Left lung (tissue), 10 donors: ENCODE results near the gene ERP27. TPM values are rescaled to one million over a fixed set of nuclear protein-coding genes. Genes with fewer than 3 reads are reported as not detected.

Experiments
- ATAC-seq: fragments of 200-7000 bp; cut with Tn5 transposase; one replicate; pipeline ENCODE4 v1.9.1; 2020; ENCODE audit warnings: moderate library complexity
- DNase-seq, 4 donors: peaks; one replicate each; pipeline ENCODE4 v3.0.0-alpha.2; 2013 to 2020
- H3K27ac ChIP-seq, 2 donors: fragments of 200-600 bp; sonication (generic) in 1 of 2; one replicate each; pipeline versions ENCODE4 v1.5.0 to v1.8.0; 2020 to 2021
- H3K27me3 ChIP-seq, 2 donors: fragments of 200-600 bp; sonication (generic) in 1 of 2; one replicate each; pipeline versions ENCODE4 v1.5.0 to v1.8.0; 2020 to 2021
- H3K36me3 ChIP-seq, 2 donors: fragments of 200-600 bp; sonication (generic) in 1 of 2; one replicate each; pipeline versions ENCODE4 v1.5.0 to v1.8.0; 2020 to 2021
- H3K4me1 ChIP-seq, 2 donors: fragments of 200-600 bp; one replicate each; pipeline ENCODE4 v1.8.0; 2021
- H3K4me3 ChIP-seq, 2 donors: fragments of 200-600 bp; sonication (generic) in 1 of 2; one replicate each; pipeline versions ENCODE4 v1.5.0 to v1.8.0; 2020 to 2021; ENCODE audit warnings: mild to moderate bottlenecking in 1 of 2
- H3K9me3 ChIP-seq, 2 donors: fragments of 200-600 bp; sonication (generic) in 1 of 2; one replicate each; pipeline versions ENCODE4 v1.5.0 to v1.8.0; 2020 to 2021
- intact Hi-C, 2 donors: fragments of 100-400 bp; cut with DNase I; formaldehyde crosslinking; loops; one replicate each; pipeline versions ENCODE4 v1.11.2 to v1.14.2; 2022
- polyA plus RNA-seq, 6 donors: library from polyadenylated mRNA; unstranded; fragments of 120-200 nt; gene quantifications; one replicate each; pipeline ENCODE4 v1.2.1, GENCODE V29; 2013; ENCODE audit not compliant: insufficient read length in 6 of 6
- total RNA-seq, 2 donors: library from RNA; stranded (reverse); fragmentation: NEBNext Ultra II Directional; extraction: Animal tissue kit (Norgen Biotek cat#: 25700); gene quantifications; one replicate each; pipeline ENCODE4 v1.2.1, GENCODE V29; 2021
- TF ChIP-seq, protein P1 (sequence below), 2 donors: fragments of 200-600 bp; sonication (generic) in 1 of 2; IDR thresholded peaks; one replicate each; pipeline versions ENCODE4 v1.5.0 to v1.8.0; 2021; ENCODE audit warnings: antibody characterized with exemption in 2 of 2
- donor health status: DM: no; HTN: yes; CAD: no.
- donor health status: DM: no; HTN: no; CAD: no.

ERP27 gene
- total and polyA plus RNA-seq, 8 donors: 3.0 to 16.2 (median 8.4) TPM

DNA sequence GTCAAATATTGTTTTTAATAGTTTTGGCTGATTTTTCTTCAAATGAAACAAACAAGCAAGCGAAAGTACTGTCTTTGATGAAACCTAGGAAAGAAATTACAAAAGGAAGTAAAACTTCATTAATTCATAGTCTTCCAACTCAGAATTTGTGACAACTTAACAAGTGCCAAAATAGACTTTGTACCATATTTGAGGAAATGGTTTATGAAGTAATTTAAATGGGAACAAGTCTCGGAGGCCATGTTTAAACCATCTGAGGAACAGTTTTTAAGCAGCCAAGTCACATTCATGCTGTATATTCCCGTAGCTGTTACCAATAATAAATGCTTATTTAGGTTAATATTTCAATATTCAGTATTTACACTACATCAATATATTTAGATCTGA, 23.8 kb upstream of the ERP27 start:
- peak overlapping the region in 1 of 2 donors; percentile 53 for H3K4me3 ChIP-seq
- peaks cover 3 to 75% of the 10 kb centered on the region in 2 donors for H3K4me1 ChIP-seq
- intact Hi-C loops: no loop called here
- no peaks in the 10 kb centered on the region for H3K36me3 ChIP-seq
- no peaks in the 10 kb centered on the region for H3K27me3 ChIP-seq
- no peak for DNase-seq
- TF ChIP-seq, protein P1, sequence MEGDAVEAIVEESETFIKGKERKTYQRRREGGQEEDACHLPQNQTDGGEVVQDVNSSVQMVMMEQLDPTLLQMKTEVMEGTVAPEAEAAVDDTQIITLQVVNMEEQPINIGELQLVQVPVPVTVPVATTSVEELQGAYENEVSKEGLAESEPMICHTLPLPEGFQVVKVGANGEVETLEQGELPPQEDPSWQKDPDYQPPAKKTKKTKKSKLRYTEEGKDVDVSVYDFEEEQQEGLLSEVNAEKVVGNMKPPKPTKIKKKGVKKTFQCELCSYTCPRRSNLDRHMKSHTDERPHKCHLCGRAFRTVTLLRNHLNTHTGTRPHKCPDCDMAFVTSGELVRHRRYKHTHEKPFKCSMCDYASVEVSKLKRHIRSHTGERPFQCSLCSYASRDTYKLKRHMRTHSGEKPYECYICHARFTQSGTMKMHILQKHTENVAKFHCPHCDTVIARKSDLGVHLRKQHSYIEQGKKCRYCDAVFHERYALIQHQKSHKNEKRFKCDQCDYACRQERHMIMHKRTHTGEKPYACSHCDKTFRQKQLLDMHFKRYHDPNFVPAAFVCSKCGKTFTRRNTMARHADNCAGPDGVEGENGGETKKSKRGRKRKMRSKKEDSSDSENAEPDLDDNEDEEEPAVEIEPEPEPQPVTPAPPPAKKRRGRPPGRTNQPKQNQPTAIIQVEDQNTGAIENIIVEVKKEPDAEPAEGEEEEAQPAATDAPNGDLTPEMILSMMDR (IDR thresholded peaks at IDR 0.05): no peak
- H3K27ac ChIP-seq: peak overlapping the region; percentile 86 to 98
- ATAC-seq: no peak
- no peaks in the 10 kb centered on the region for H3K9me3 ChIP-seq

DNA sequence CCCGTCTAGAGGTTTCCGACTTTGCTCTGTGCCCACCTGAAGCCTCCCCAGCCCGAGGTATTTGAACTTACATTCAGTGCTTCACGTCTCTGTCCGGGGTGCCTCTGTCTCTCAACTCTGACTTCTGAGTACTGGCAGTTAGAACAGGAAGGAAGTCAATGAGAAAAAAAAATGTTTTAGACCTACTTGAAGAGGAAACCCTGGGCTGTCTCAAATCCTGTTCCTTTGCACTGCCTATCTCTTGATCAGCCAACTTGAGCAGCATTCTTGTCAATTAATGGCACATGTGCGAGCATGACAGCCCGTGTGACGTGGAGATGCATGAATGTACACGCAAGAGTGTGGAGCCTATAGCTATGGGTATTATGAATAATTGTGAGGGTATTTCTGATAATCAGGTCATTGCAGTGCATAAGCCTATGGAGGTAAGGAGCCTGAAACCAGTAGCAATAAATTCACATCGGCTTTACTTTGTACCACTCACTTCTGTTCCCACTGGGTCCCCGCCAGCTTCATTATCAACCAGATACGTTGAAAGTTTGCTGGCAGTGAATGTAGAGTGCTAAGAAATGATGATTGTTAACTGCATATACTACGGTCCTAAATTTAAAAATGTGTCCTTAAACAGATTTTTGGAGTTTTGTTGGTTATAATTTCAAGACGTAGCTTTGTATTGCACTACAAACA, 23.3 kb upstream of the ERP27 start, which contains the start of gene ARHGDIB:
TSS of gene ARHGDIB (minus strand) at position 136 of the 687 bp plus-strand sequence. CDS start 10,889 bp downstream, outside the sequence.
- Histone ChIP-seq H3K9me3 (no peaks in the 10 kb centered on the region), H3K27me3 (no peaks in the 10 kb centered on the region), H3K27ac (peak within 1 kb of the TSS; percentile 86 to 98), H3K4me3 (peak within 1 kb of the TSS; percentile 36 to 53), H3K36me3 (no peaks in the 10 kb centered on the region), H3K4me1 (peaks cover 3 to 80% of the 10 kb centered on the region in 2 donors)
- intact Hi-C loops: no loop called here
- ATAC-seq: peak; percentile 74
- TF ChIP-seq, protein P1 (IDR thresholded peaks at IDR 0.05): no peak
- no peak for DNase-seq

DNA sequence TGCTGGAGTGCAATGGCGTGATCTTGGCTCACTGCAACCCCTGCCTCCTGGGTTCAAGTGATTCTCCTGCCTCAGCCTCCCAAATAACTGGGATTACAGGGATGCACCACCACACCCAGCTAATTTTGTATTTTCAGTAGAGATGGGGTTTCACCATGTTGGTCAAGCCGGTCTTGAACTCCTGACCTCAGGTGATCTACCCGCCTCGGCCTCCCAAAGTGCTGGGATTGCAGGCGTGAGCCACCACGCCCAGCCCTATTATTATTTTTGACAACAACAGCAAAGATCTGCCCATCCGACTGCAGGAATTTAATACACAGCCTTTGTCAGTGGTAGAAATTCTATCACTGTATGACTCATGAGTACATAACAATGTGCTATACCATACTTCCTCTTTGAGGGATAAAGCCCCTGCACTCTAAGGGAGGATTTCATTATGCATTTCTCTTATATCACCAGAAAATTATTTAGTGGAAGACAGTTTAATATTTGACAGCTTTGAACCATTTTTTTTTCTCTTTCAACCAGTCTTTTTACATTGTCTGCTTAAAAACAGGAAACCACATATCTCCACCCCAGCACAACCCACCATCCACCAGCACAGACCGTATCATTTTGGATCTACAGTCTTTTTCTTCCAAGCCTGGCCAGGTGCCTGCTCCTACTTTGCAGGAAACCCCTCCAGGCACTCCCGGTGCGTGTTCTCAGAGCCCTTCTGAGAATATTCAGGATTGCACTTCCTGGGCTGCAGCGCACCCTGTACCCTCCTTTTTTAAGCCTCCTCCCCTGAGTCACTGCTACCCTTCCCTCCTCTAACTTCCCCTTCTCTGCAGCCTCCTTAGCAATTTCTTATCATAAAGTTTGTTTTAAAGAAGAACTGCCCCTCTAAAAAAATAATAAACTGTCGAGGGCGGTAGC, 22.5 kb upstream of the ERP27 start:
- peak; percentile 79 for ATAC-seq
- H3K4me3 ChIP-seq: peak overlapping the region; percentile 36 to 53
- no peaks in the 10 kb centered on the region for H3K36me3 ChIP-seq
- intact Hi-C loops: no loop called here
- peaks cover 3 to 88% of the 10 kb centered on the region in 2 donors for H3K4me1 ChIP-seq
- H3K9me3 ChIP-seq: no peaks in the 10 kb centered on the region
- DNase-seq: no peak
- peak overlapping the region; percentile 86 to 98 for H3K27ac ChIP-seq
- TF ChIP-seq, protein P1 (IDR thresholded peaks at IDR 0.05): no peak
- no peaks in the 10 kb centered on the region for H3K27me3 ChIP-seq

DNA sequence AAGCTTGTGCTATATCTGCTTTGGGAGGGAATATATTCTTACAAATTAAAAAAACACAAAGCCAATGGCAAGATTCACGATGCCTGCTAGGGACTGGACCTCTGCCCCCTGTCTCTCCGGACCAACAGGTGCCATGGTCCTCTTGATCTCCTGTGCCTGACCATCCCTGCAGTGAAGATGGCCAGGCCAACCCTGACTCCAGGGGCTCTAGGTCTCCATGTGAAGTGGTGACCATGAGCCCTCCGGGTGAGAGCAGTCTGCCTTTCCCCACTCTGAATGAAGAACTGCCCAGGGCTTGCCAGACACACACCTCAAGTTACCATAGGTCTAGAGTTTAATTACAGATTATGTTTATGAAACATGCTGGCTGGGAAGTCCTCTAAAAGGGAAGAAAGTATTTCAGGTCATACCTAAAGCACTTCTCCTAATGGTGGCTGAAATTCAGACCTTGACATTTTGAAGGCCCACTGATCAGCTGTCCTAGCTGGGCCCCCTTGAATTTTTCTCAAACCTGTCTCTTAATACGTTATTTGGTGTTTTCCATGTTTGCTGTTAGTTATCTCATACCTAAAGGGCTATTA, 21.7 kb upstream of the ERP27 start:
- Histone ChIP-seq H3K4me3 (peak overlapping the region in 1 of 2 donors; percentile 53), H3K27ac (peak overlapping the region; percentile 86 to 98)
- intact Hi-C loops: no loop called here

More for the DNA sequence above, 21.7 kb upstream of the ERP27 start:
- H3K4me1 ChIP-seq: peaks cover 3 to 94% of the 10 kb centered on the region in 2 donors
- no peaks in the 10 kb centered on the region for H3K36me3 ChIP-seq
- DNase-seq: no peak
- no peaks in the 10 kb centered on the region for H3K9me3 ChIP-seq
- H3K27me3 ChIP-seq: no peaks in the 10 kb centered on the region
- TF ChIP-seq, protein P1 (IDR thresholded peaks at IDR 0.05): no peak
- no peak for ATAC-seq
